WI38 (cell line): ENCODE measurements around the gene NR3C1.

Experiments
- H3K4me3 ChIP-seq: 2 replicates; pipeline ENCODE4 v1.5.1; 2011; ENCODE audit warnings: low read depth, mild to moderate bottlenecking, control low read depth, low read length
- TF ChIP-seq, protein P1 (sequence below): IDR thresholded peaks from 2 replicates; pipeline ENCODE4 v1.5.1; 2012; ENCODE audit warnings: low read depth, mild to moderate bottlenecking, control low read depth, low read length

NR3C1 gene

DNA sequence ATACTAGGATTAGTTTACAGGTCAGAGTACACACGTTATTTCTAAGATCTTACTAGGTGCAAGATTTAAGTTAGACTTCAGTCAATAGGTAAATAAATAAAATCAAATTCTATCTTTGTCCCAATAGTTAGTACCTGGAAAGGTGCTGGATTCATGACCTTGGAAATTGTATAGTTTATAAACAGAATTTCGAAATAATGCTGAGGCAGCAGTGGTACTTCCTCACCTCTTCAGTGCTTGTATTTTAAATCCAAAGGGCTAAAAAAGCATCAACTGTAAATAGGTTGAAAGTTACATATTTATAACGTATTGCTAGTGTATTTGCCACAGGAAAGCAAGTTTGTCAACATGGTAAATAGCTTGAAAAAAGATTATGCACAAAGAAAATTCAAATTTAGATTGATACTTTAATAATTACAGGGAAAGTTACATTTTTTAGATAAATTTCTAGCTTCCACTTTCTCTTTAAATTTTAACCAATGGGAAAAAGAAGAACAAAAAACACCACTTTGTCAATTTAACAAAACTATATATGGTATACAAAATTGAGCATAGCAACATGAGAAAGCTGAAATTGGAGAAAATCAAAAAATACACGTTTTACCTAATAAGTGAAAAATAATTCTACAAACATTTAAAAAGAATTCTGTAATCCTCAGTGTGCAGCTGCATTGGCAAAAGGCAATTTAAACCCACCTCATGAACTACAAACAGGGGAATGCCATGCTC lies 46.5 kb downstream of the NR3C1 start:
- H3K4me3 ChIP-seq: no peak overlapping the region
- TF ChIP-seq, protein P1, sequence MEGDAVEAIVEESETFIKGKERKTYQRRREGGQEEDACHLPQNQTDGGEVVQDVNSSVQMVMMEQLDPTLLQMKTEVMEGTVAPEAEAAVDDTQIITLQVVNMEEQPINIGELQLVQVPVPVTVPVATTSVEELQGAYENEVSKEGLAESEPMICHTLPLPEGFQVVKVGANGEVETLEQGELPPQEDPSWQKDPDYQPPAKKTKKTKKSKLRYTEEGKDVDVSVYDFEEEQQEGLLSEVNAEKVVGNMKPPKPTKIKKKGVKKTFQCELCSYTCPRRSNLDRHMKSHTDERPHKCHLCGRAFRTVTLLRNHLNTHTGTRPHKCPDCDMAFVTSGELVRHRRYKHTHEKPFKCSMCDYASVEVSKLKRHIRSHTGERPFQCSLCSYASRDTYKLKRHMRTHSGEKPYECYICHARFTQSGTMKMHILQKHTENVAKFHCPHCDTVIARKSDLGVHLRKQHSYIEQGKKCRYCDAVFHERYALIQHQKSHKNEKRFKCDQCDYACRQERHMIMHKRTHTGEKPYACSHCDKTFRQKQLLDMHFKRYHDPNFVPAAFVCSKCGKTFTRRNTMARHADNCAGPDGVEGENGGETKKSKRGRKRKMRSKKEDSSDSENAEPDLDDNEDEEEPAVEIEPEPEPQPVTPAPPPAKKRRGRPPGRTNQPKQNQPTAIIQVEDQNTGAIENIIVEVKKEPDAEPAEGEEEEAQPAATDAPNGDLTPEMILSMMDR: no peak

DNA sequence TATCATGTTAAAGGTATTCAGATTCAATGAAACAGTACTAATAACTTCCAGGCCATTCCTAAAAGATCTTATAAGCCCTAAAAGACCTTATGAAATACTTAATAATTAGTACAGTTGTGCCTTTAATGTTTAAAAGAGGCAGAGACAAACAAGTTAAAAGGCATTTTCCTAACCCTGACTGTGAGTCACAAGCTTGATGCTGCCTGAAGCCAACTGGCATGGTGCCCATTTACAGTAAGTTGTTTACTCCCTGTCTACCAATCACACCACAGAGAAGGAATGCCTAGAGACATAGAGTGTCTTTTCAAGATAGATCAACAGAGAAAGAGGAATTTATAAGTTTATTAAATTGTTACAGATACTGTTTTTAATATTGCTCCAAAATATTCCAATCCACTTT lies 47.8 kb downstream of the NR3C1 start:
- TF ChIP-seq, protein P1: no peak
- H3K4me3 ChIP-seq: no peak overlapping the region

DNA sequence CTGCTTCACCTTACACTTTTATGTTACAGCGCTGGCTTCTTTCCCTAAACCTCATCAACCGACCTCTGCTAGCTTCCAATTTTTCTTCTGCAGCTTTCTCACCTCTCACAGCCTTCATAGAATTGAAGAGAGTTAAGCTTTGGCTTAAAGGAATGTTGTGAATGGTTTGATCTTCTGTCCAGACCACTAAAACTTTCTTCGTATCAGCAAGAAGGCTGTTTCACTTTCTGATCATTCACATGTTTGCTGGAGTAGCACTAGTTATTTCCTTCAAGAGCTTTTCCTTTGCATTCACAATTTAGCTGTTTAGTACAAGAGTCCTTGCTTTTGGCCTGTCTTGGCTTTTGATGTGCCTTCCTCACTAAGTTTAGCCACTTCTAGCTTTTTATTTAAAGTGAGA lies 49.5 kb downstream of the NR3C1 start:
- TF ChIP-seq, protein P1: no peak
- no peak overlapping the region for H3K4me3 ChIP-seq

DNA sequence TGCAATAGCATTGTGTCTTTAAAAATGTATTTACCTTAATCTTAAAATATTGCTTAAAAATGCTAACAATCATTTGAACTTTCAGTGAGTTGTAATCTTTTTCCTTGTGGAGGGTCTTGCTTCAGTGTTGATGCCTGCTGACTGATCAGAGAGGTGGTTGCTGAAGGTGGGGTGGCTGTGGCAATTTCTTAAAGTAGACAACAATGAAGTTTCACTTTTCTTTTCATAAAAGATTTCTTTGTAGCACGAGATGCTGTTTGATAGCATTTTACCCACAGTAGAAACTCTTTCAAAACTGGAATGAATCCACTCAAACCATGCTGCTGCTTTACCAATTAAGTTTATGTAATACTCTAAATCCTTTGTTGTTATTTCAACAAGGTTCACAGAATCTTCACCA lies 50.8 kb downstream of the NR3C1 start:
- no peak overlapping the region for H3K4me3 ChIP-seq
- TF ChIP-seq, protein P1: no peak

DNA sequence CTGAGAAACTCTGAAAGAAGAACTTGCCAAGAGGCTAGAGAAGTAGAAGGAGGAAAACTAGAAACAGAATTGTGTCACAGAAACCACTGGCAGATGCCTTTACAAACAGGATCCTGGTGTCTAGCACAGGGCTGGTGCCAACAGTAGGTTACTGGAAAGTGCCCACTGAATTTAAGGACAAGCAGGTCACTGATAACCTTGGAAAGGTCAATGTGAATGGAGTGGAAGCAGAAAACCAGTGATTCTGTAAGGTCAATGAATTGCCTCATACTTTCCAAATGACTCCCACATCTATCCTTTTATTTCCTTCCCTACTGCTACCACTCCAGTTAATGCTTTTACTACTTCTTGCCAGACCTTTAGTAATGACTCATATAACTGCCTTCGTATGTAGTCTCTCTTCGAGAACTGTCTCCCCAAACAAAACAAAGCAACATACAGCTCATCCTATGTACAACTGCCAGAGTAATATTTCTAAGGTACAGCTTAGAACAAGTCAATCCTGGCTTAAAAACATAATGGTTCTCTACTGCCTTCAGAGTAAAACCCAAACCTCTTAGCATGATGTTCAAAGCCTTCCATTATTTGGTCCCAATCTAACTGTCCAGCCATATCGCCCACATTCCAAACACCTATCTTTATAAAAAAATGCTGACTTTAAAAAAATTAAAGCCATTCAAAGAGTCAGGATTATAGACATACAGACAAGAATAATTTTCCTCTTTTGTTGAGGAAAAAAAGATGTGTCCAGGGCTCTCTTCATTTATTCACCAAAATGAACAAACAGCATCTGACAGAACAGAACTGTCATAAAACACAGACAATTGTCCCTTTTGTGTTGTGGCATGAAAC lies 52.5 kb downstream of the NR3C1 start:
- no peak overlapping the region for H3K4me3 ChIP-seq
- TF ChIP-seq, protein P1: no peak

DNA sequence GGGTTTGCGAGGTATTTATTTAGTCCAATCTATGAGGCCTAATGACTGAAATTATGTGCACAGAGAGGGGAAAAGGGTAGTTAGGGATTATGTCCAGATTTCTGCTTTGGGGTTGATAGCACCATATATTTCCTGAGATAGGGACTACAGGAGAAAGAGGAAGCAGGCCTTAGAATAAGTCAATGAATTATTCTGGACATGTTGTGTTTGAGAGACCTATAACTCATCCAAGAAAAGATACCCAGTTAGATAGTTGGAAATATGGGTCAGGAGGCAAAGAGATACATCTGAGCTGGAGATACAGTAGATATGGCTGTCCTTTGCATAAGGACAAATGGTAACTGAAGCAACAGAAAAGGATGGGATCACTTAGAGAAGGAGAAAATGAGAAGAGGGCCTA lies 53.1 kb downstream of the NR3C1 start:
- H3K4me3 ChIP-seq: no peak overlapping the region
- TF ChIP-seq, protein P1: no peak

DNA sequence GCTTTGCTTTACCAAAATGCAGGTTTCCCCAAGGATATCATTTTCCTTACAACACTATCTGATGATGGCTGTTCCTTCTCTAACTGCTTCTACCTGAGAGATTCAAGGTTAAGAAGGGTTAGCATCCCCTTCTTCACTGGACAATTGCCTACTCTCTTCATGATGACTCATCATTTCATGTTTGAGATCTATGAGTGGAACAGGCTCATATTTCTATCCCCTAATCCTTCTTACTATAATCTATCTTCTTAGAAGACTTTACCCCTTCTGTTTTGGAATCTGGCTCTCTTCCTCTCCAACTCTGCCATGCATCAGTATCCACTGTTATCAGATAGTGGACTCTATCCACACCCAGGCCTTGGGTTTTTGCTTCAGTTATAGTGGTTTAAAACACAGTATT lies 54.3 kb downstream of the NR3C1 start:
- TF ChIP-seq, protein P1: no peak
- no peak overlapping the region for H3K4me3 ChIP-seq
